Keratinocyte (primary cell): ENCODE results near the gene MND1. TPM values are rescaled to one million over a fixed set of nuclear protein-coding genes. Genes with fewer than 3 reads are reported as not detected.

Experiments
- DNase-seq: peaks from one replicate; pipeline ENCODE4 v3.0.0-alpha.2; 2011; ENCODE audit warnings: low read depth, missing footprints, low spot score
- FAIRE-seq: peaks from 2 replicates; lab custom pipeline; 2011; peaks lifted over from hg19 to GRCh38; lab: Jason Lieb, UNC
- H2AFZ ChIP-seq: 2 replicates; pipeline ENCODE4 v1.6.0; 2012; ENCODE audit warnings: low read length, control low read depth, inconsistent platforms; ENCODE audit not compliant: control insufficient read depth
- H3K27ac ChIP-seq: 2 replicates; pipeline ENCODE4 v1.5.1; 2011; ENCODE audit warnings: low read length; ENCODE audit not compliant: control insufficient read depth, insufficient read depth
- H3K27me3 ChIP-seq: 3 replicates; pipeline ENCODE4 v1.6.0; 2011; ENCODE audit warnings: low read length; ENCODE audit not compliant: control insufficient read depth, insufficient read depth; ENCODE audit errors: extremely low read depth
- H3K36me3 ChIP-seq, 2 experiments: 2 replicates in 1 of 2; 3 replicates in 1 of 2; pipeline ENCODE4 v1.5.1; 2011; ENCODE audit warnings: low read length in 2 of 2, mild to moderate bottlenecking in 1 of 2; ENCODE audit not compliant: control insufficient read depth in 2 of 2, insufficient read depth in 2 of 2; ENCODE audit errors: extremely low read depth in 1 of 2
- H3K4me1 ChIP-seq: 3 replicates; pipeline ENCODE4 v1.5.1; 2011; ENCODE audit warnings: low read length; ENCODE audit not compliant: control insufficient read depth, insufficient read depth; ENCODE audit errors: extremely low read depth
- H3K4me2 ChIP-seq: 3 replicates; pipeline ENCODE4 v1.6.0; 2011; ENCODE audit warnings: low read depth, low read length; ENCODE audit not compliant: control insufficient read depth, insufficient read depth; ENCODE audit errors: extremely low read depth
- H3K4me3 ChIP-seq, 3 experiments: fragments of 200-600 bp in 1 of 3; sonication (generic) in 1 of 3; 2 replicates in 2 of 3; 3 replicates in 1 of 3; pipeline ENCODE4 v1.5.1; 2011 to 2016; ENCODE audit warnings: low read length in 3 of 3, mild to moderate bottlenecking in 3 of 3, control low read depth in 2 of 3, inconsistent platforms in 1 of 3, low read depth in 1 of 3, mixed read lengths in 1 of 3, mixed run types in 1 of 3, moderate library complexity in 1 of 3; ENCODE audit not compliant: control insufficient read depth in 2 of 3, insufficient read depth in 2 of 3; ENCODE audit errors: extremely low read depth in 1 of 3
- H3K79me2 ChIP-seq: 2 replicates; pipeline ENCODE4 v1.6.0; 2012; ENCODE audit warnings: low read length; ENCODE audit not compliant: control insufficient read depth, insufficient read depth
- H3K9ac ChIP-seq: 3 replicates; pipeline ENCODE4 v1.6.0; 2011; ENCODE audit warnings: low read length; ENCODE audit not compliant: control insufficient read depth, insufficient read depth; ENCODE audit errors: extremely low read depth
- H3K9me1 ChIP-seq: 3 replicates; pipeline ENCODE4 v1.6.0; 2011; ENCODE audit warnings: low read length; ENCODE audit not compliant: control insufficient read depth, insufficient read depth; ENCODE audit errors: extremely low read depth
- H3K9me3 ChIP-seq: 2 replicates; pipeline ENCODE4 v1.5.1; 2012; ENCODE audit warnings: low read depth, low read length; ENCODE audit not compliant: control insufficient read depth
- H4K20me1 ChIP-seq: 3 replicates; pipeline ENCODE4 v1.6.0; 2011; ENCODE audit warnings: low read length; ENCODE audit not compliant: control insufficient read depth, insufficient read depth; ENCODE audit errors: extremely low read depth
- EZH2 ChIP-seq: IDR thresholded peaks from one replicate; pipeline ENCODE4 v1.6.1; 2012; ENCODE audit warnings: inconsistent platforms, mild to moderate bottlenecking, low read length, moderate library complexity
- dilution Hi-C: fragments of 300-500 bp; cut with MboI; formaldehyde crosslinking; loops from one replicate; pipeline ENCODE4 v1.7.0; 2020; ENCODE audit warnings: low sequenced_read_pairs; ENCODE audit not compliant: extremely low pct_ligation_motif_present
- polyA plus RNA-seq, 5 experiments: library from polyadenylated mRNA; depleted of rRNA in 3 of 5; stranded (reverse) in 3 of 5; stranded (forward) in 1 of 5; unstranded in 1 of 5; fragments of >200 nt; gene quantifications; 1 replicate in 1 of 5; 2 replicates in 3 of 5; 3 replicates in 1 of 5; pipeline versions ENCODE4 v1.2.1 to v1.2.3, GENCODE V29; 2011 to 2012; ENCODE audit warnings: missing spikeins in 2 of 5, low read depth in 1 of 5, low replicate concordance in 1 of 5
- TF ChIP-seq, protein P1 (sequence below), 3 experiments: IDR thresholded peaks in 1 of 3; conservative IDR thresholded peaks in 1 of 3; optimal IDR thresholded peaks in 1 of 3; 2 replicates in 2 of 3; 3 replicates in 1 of 3; pipeline versions ENCODE3 to v1.5.1; 2011; ENCODE audit warnings: low read length in 3 of 3, mild to moderate bottlenecking in 3 of 3, moderate library complexity in 2 of 3, control low read depth in 1 of 3, inconsistent platforms in 1 of 3; ENCODE audit not compliant: insufficient read depth in 2 of 3; ENCODE audit errors: extremely low read depth in 1 of 3

The MND1 gene
- polyA plus RNA-seq, 1 donor (not counting 4 experiments of a cell fraction or from before 2014, with no cell fraction given): 4.9 TPM

GRCh38 chr4:153371701-153372234 is 27.3 kb downstream of the MND1 start:
- H3K4me1 ChIP-seq: no peaks in the 10 kb centered on the region
- H3K79me2 ChIP-seq: no peaks in the 10 kb centered on the region
- FAIRE-seq (no peak), DNase-seq (no peak)
- dilution Hi-C loops: no loop called here
- H2AFZ ChIP-seq: no peak overlapping the region
- H4K20me1 ChIP-seq: no peaks in the 10 kb centered on the region
- no peak overlapping the region for H3K4me3 ChIP-seq
- TF ChIP-seq, protein P1, sequence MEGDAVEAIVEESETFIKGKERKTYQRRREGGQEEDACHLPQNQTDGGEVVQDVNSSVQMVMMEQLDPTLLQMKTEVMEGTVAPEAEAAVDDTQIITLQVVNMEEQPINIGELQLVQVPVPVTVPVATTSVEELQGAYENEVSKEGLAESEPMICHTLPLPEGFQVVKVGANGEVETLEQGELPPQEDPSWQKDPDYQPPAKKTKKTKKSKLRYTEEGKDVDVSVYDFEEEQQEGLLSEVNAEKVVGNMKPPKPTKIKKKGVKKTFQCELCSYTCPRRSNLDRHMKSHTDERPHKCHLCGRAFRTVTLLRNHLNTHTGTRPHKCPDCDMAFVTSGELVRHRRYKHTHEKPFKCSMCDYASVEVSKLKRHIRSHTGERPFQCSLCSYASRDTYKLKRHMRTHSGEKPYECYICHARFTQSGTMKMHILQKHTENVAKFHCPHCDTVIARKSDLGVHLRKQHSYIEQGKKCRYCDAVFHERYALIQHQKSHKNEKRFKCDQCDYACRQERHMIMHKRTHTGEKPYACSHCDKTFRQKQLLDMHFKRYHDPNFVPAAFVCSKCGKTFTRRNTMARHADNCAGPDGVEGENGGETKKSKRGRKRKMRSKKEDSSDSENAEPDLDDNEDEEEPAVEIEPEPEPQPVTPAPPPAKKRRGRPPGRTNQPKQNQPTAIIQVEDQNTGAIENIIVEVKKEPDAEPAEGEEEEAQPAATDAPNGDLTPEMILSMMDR (optimal IDR thresholded peaks at IDR 0.05 in 1 of 3, IDR thresholded peaks at IDR 0.05 in 1 of 3, conservative IDR thresholded peaks at IDR 0.05 in 1 of 3; ENCODE audit: extremely low read depth in 1 of 3, insufficient read depth in 2 of 3, low read length in 3 of 3): no peak
- TF ChIP-seq EZH2: no peak
- no peaks in the 10 kb centered on the region for H3K27me3 ChIP-seq
- H3K36me3 ChIP-seq: no peaks in the 10 kb centered on the region
- H3K27ac ChIP-seq: no peak overlapping the region
- no peak overlapping the region for H3K4me2 ChIP-seq
- H3K9me3 ChIP-seq: no peaks in the 10 kb centered on the region
- no peak overlapping the region for H3K9ac ChIP-seq
- no peaks in the 10 kb centered on the region for H3K9me1 ChIP-seq

DNA sequence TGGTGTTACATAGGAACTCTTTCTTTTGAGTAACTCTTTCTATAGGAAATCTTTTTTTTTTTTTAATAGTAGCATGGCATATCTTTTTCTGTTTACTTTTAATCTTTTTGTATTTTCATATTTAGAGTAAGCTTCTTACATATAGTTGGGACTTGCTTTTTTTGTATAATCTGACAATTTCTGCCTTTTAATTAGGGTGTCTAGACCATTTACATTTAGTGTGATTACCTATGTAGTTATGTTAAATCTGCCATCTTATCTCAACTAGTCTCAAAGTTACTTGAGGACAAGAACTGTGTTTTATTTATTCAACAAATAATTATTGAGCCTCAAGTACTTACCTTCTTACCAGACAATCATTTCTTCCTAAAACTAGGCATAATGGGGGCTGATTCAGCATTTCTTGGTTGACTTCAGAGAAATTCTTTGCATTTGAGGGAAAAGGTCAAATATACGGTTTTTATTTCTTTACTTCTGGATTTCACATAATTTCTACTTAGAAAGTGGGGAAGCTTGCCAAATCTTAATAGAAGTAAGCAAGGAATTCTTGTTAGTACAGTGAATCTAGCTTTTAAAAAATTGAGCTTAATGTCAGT is 28.6 kb downstream of the MND1 start:
- TF ChIP-seq EZH2: no peak
- TF ChIP-seq, protein P1 (optimal IDR thresholded peaks at IDR 0.05 in 1 of 3, IDR thresholded peaks at IDR 0.05 in 1 of 3, conservative IDR thresholded peaks at IDR 0.05 in 1 of 3; ENCODE audit: extremely low read depth in 1 of 3, insufficient read depth in 2 of 3, low read length in 3 of 3): no peak
- Histone ChIP-seq H2AFZ (no peak overlapping the region), H3K9me1 (no peaks in the 10 kb centered on the region), H3K27ac (no peak overlapping the region), H3K4me3 (no peak overlapping the region), H3K9ac (no peak overlapping the region), H3K27me3 (no peaks in the 10 kb centered on the region), H3K4me1 (no peaks in the 10 kb centered on the region), H3K9me3 (no peaks in the 10 kb centered on the region), H3K36me3 (no peaks in the 10 kb centered on the region), H3K79me2 (no peaks in the 10 kb centered on the region), H3K4me2 (no peak overlapping the region), H4K20me1 (no peaks in the 10 kb centered on the region)
- dilution Hi-C loops: no loop called here
- no peak for FAIRE-seq
- no peak for DNase-seq
